Stimulated activated CD4-positive, alpha-beta T cell treated with anti-CD3 and anti-CD28 coated beads, Interleukin-2, amount 100 ng/mL, for 4 hours (primary cell): Measurements from ENCODE around the gene DARS1.
"Not testable (repeated sequence)": the region's sequence is repeated elsewhere in the genome, so short reads cannot be mapped to it uniquely, and the experiment has no call there.

Experiments used
- DNase-seq: peaks from one replicate; pipeline ENCODE4 v3.0.0-alpha.2; 2020; ENCODE audit warnings: low read depth

Gene DARS1

GRCh38 chr2:135984199-135985017, 1.0 kb downstream of the DARS1 start:
- no peak for DNase-seq

- no peak for DNase-seq
These were observed 4.9 kb downstream of the DARS1 start for GRCh38 chr2:135980434-135981079.

GRCh38 chr2:135975702-135976101, 9.7 kb downstream of the DARS1 start:
- no peak for DNase-seq

GRCh38 chr2:135974036-135974435, 11.4 kb downstream of the DARS1 start:
- DNase-seq: no peak

- DNase-seq: no peak
These were observed 15.6 kb downstream of the DARS1 start for GRCh38 chr2:135969655-135970387.

GRCh38 chr2:135965756-135966155, 19.7 kb downstream of the DARS1 start:
- no peak for DNase-seq

- not testable (repeated sequence) for DNase-seq
These were observed 21.0 kb downstream of the DARS1 start for GRCh38 chr2:135964404-135964803.

- no peak for DNase-seq
These were observed 21.6 kb downstream of the DARS1 start for GRCh38 chr2:135963841-135964240.

GRCh38 chr2:135962366-135963123, 22.9 kb downstream of the DARS1 start:
- DNase-seq: no peak

GRCh38 chr2:135960656-135961551, 24.5 kb downstream of the DARS1 start:
- no peak for DNase-seq

- no peak for DNase-seq
These were observed 25.3 kb downstream of the DARS1 start for GRCh38 chr2:135960150-135960549.

GRCh38 chr2:135958927-135959326, 26.5 kb downstream of the DARS1 start:
- DNase-seq: not testable (repeated sequence)

- no peak for DNase-seq
These were observed 31.3 kb downstream of the DARS1 start for GRCh38 chr2:135954020-135954601.

GRCh38 chr2:135952891-135953290, 32.5 kb downstream of the DARS1 start:
- DNase-seq: no peak

GRCh38 chr2:135951041-135951583, 34.3 kb downstream of the DARS1 start:
- no peak for DNase-seq

GRCh38 chr2:135949451-135950234, 35.8 kb downstream of the DARS1 start:
- no peak for DNase-seq

- no peak for DNase-seq
These were observed 36.6 kb downstream of the DARS1 start for GRCh38 chr2:135948642-135949355.

GRCh38 chr2:135948141-135948540, 37.3 kb downstream of the DARS1 start:
- DNase-seq: no peak

- DNase-seq: no peak
These were observed 37.9 kb downstream of the DARS1 start for GRCh38 chr2:135947483-135947882.
